HG03571 (cell line): ENCODE measurements around the gene CSAD.

Source experiments
- ATAC-seq: cut with Tn5 transposase; IDR thresholded peaks from one replicate; pipeline ENCODE4 v1.9.1; 2021; ENCODE audit not compliant: unreplicated experiment

Gene CSAD

GRCh38 chr12:53200107-53200457 lies 19.4 kb upstream of the CSAD start:
- ATAC-seq: peak; percentile 4

GRCh38 chr12:53199700-53200099 lies 19.0 kb upstream of the CSAD start:
- no peak for ATAC-seq

- ATAC-seq: no peak
Measured at GRCh38 chr12:53198486-53199110, 17.9 kb upstream of the CSAD start.

- no peak for ATAC-seq
Measured at GRCh38 chr12:53197011-53197640, 16.4 kb upstream of the CSAD start.

- ATAC-seq: no peak
Measured at GRCh38 chr12:53196486-53196885, 15.8 kb upstream of the CSAD start.

GRCh38 chr12:53195516-53196420 lies 15.0 kb upstream of the CSAD start:
- no peak for ATAC-seq

GRCh38 chr12:53194973-53195372 lies 14.2 kb upstream of the CSAD start:
- ATAC-seq: no peak

GRCh38 chr12:53193985-53194716 lies 13.4 kb upstream of the CSAD start:
- no peak for ATAC-seq

GRCh38 chr12:53193040-53193439 lies 12.3 kb upstream of the CSAD start:
- no peak for ATAC-seq

- ATAC-seq: no peak
Measured at GRCh38 chr12:53192531-53193021, 11.9 kb upstream of the CSAD start.

- ATAC-seq: no peak
Measured at GRCh38 chr12:53191885-53192530, 11.3 kb upstream of the CSAD start.

GRCh38 chr12:53191096-53191884 lies 10.6 kb upstream of the CSAD start:
- ATAC-seq: no peak

GRCh38 chr12:53190108-53190729 lies 9.5 kb upstream of the CSAD start:
- no peak for ATAC-seq

GRCh38 chr12:53187145-53187899 lies 6.6 kb upstream of the CSAD start:
- ATAC-seq: no peak

- ATAC-seq: no peak
Measured at GRCh38 chr12:53186745-53187144, 6.0 kb upstream of the CSAD start.

GRCh38 chr12:53185582-53186153 lies 4.9 kb upstream of the CSAD start:
- ATAC-seq: no peak

- no peak for ATAC-seq
Measured at GRCh38 chr12:53184828-53185227, 4.1 kb upstream of the CSAD start.

- no peak for ATAC-seq
Measured at GRCh38 chr12:53182903-53183302, 2.2 kb upstream of the CSAD start.
